HG03575 (cell line): Measurements from ENCODE around the gene KASH5.
"Not testable (repeated sequence)": the region's sequence is repeated elsewhere in the genome, so short reads cannot be mapped to it uniquely, and the experiment has no call there.

Experiments used
- ATAC-seq: cut with Tn5 transposase; IDR thresholded peaks from one replicate; pipeline ENCODE4 v1.9.1; 2021; ENCODE audit not compliant: unreplicated experiment, insufficient number of reproducible peaks, low FRiP score; ENCODE audit errors: extremely low read depth

KASH5 gene

GRCh38 chr19:49443366-49444099 lies 55.5 kb downstream of the KASH5 start:
- ATAC-seq: peak; percentile 59

- ATAC-seq: not testable (repeated sequence)
Observed at GRCh38 chr19:49444100-49444700, 56.2 kb downstream of the KASH5 start.

GRCh38 chr19:49445997-49446396 lies 57.9 kb downstream of the KASH5 start:
- ATAC-seq: no peak

- no peak for ATAC-seq
Observed at GRCh38 chr19:49447485-49448431, 59.7 kb downstream of the KASH5 start.

DNA sequence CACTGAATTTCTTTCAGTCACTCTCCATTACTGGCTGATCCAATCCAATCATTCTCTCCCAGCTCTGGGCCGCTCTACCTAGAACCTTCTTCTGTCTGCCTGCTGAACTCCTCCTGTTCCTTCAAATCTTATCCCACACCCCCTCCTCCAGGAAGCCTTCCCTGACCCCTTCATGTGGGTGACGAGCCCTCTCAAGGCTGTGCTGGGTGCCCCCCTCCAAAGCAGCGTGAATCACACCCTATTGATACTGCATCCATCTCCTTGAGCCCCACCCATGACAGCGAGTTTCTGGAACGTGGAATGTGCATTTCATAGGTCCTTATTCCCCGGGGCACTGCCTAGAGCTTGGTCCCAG lies 60.4 kb downstream of the KASH5 start:
- no peak for ATAC-seq

- ATAC-seq: no peak
Observed at GRCh38 chr19:49450405-49450804, 62.4 kb downstream of the KASH5 start.

DNA sequence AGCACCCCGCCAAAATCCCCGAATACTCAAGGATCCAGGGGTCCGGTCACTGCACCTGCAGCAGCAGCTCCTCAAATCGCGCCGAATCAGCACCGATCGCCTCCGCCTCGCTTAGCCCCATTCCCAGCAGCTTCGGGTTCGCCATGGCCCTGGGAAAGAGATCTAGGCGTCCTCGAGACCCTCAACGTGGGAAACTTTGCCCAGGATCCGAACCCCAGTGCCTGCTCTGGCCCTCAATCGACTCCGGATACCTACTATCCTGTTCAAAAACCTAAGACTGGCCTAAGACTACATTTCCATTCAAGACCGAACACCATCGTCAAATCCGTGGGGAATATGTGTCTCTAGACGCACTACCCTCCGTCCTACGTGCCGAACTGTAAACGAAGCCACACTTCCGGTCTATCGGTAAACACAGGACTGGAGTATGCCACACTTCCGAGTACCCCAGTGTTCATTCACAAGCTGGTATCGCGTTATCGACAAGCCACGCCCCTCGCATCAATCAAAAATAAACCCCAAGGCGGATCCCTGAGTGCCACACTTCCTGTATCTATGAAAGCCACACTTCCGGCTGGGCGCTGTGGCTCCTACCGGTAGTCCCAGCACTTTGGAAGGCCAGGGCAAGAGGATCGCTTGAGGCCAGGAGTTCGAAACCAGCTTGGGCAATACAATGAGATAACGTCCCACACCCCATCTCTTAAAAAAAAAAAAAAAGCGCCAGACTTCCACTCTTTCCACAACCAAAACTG lies 63.6 kb downstream of the KASH5 start, which contains the start of gene PIH1D1:
Gene PIH1D1, minus strand, starts transcription at position 385 of the 752 bp plus-strand sequence. Its CDS starts 240 bp downstream, at position 145.
- ATAC-seq: peak; percentile 51

- peak; percentile 41 for ATAC-seq
Observed at GRCh38 chr19:49453013-49453756, 65.1 kb downstream of the KASH5 start, which contains the start of gene ALDH16A1. ALDH16A1 (plus strand) TSS chr19:49453225; CDS start chr19:49453332, 107 bp downstream.

GRCh38 chr19:49453757-49454240 lies 65.8 kb downstream of the KASH5 start:
- ATAC-seq: no peak

- ATAC-seq: no peak
Observed at GRCh38 chr19:49455773-49456172, 67.7 kb downstream of the KASH5 start.

DNA sequence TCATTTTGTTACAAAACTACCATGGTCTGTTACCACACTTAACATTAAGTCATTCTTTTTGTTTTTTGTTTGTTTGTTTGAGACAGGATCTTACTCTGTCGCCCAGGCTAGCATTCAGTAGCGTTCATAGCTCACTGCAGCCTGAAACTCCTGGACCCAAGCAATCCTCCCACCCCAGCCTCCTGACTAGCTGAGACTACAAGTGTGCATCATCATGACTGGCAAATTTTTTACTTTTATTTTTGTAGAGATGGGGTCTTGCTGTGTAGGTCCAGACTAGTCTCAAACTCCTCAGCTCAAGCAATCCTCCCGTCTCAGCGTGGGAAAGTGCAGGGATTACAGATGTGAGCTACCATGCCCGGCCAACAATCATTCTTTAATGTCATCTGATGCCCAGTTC lies 68.3 kb downstream of the KASH5 start:
- ATAC-seq: no peak

GRCh38 chr19:49458567-49458903 lies 70.5 kb downstream of the KASH5 start:
- no peak for ATAC-seq

- no peak for ATAC-seq
Observed at GRCh38 chr19:49459388-49459787, 71.3 kb downstream of the KASH5 start.

DNA sequence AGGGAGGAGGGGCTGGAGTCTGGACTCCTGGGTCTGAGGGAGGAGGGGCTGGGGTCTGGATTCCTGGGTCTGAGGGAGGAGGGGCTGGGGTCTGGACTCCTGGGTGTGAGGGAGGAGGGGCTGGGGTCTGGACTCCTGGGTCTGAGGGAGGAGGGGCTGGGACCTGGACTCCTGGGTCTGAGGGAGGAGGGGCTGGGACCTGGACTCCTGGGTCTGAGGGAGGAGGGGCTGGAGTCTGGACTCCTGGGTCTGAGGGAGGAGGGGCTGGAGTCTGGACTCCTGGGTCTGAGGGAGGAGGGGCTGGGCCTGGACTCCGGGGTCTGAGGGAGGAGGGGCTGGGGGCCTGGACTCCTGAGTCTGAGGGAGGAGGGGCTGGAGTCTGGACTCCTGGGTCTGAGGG lies 73.1 kb downstream of the KASH5 start:
- not testable (repeated sequence) for ATAC-seq

DNA sequence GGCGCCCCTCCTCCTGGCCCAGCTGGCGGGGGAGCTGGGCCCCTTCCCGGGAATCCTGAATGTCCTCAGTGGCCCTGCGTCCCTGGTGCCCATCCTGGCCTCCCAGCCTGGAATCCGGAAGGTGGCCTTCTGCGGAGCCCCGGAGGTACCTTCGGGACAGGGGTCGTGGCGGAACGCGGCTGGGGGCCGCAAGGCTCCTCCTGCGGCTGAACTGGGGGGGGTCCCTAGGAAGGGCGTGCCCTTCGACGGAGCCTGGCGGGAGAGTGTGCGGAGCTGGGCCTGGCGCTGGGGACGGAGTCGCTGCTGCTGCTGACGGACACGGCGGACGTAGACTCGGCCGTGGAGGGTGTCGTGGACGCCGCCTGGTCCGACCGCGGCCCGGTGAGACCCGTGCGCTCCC lies 73.6 kb downstream of the KASH5 start:
- ATAC-seq: no peak

DNA sequence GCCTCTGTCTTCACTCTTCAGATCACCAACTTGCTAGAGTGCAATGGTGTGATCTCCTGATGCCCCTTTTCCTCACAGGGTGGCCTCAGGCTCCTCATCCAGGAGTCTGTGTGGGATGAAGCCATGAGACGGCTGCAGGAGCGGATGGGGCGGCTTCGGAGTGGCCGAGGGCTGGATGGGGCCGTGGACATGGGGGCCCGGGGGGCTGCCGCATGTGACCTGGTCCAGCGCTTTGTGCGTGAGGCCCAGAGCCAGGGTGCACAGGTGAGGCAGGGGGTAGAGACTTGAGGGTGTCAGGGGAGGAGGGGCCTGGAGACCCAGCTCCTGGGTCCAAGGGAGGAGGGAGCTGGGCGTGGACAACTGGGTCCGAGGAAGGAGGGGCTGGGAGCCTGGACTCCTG lies 74.4 kb downstream of the KASH5 start:
- ATAC-seq: no peak

GRCh38 chr19:49463960-49464740 lies 76.1 kb downstream of the KASH5 start:
- no peak for ATAC-seq
